H1 (cell line): Measurements from ENCODE around the gene SLX4. TPM values are rescaled to one million over a fixed set of nuclear protein-coding genes. Genes with fewer than 3 reads are reported as not detected.

ENCODE experiments used
- CTCF ChIA-PET: fragments of 300-600 bp; sonication (Branson Sonifier 250); formaldehyde crosslinking; loops from one replicate; lab custom pipeline; 2021; ENCODE audit not compliant: partially characterized antibody; lab: Charles Lee
- POLR2A ChIA-PET: fragments of 300-600 bp; sonication (Branson Sonifier 250); formaldehyde crosslinking; loops from one replicate; lab custom pipeline; 2021; ENCODE audit warnings: inconsistent platforms; ENCODE audit not compliant: partially characterized antibody; lab: Charles Lee
- DNase-seq, 2 experiments: peaks; one replicate each; pipeline versions ENCODE4 v3.0.0 to v3.0.0-alpha.2; 2010 to 2022; ENCODE audit warnings: low spot score in 2 of 2, low read depth in 1 of 2, mixed read lengths in 1 of 2
- FAIRE-seq: peaks from 2 replicates; lab custom pipeline; 2011; peaks lifted over from hg19 to GRCh38; lab: Jason Lieb, UNC
- H2AFZ ChIP-seq: 2 replicates; pipeline ENCODE4 v1.8.1; 2012; ENCODE audit warnings: low read length, inconsistent platforms
- H2AK5ac ChIP-seq: 2 replicates; pipeline ENCODE4 v1.6.1; 2013; ENCODE audit warnings: low read depth, low read length
- H2BK120ac ChIP-seq: replicated peaks from 2 replicates; pipeline ENCODE3; 2013; ENCODE audit warnings: low read depth, low read length, inconsistent platforms
- H2BK12ac ChIP-seq: 2 replicates; pipeline ENCODE4 v1.6.1; 2013; ENCODE audit warnings: low read depth, low read length
- H2BK15ac ChIP-seq: 2 replicates; pipeline ENCODE4 v1.6.1; 2013; ENCODE audit warnings: low read length
- H2BK20ac ChIP-seq: 2 replicates; pipeline ENCODE4 v1.6.1; 2013; ENCODE audit warnings: low read length
- H2BK5ac ChIP-seq: 2 replicates; pipeline ENCODE4 v1.6.1; 2013; ENCODE audit warnings: low read depth, low read length
- H3K14ac ChIP-seq: 2 replicates; pipeline ENCODE4 v1.6.1; 2013; ENCODE audit warnings: inconsistent platforms; ENCODE audit not compliant: insufficient read length
- H3K18ac ChIP-seq: 2 replicates; pipeline ENCODE4 v1.6.1; 2013; ENCODE audit warnings: low read length; ENCODE audit errors: extremely low read depth
- H3K23ac ChIP-seq: 2 replicates; pipeline ENCODE4 v1.6.1; 2013; ENCODE audit warnings: inconsistent platforms; ENCODE audit not compliant: insufficient read length
- H3K23me2 ChIP-seq: 2 replicates; pipeline ENCODE4 v1.6.1; 2013; ENCODE audit warnings: low read depth, low read length
- H3K27ac ChIP-seq: 2 replicates; pipeline ENCODE4 v1.6.1; 2011; ENCODE audit warnings: low read depth, low read length, inconsistent platforms
- H3K27me3 ChIP-seq, 4 experiments: replicated peaks in 1 of 4; 1 replicate in 1 of 4; 2 replicates in 3 of 4; pipeline versions ENCODE4 v1.6.1 to v1.8.1; 2011 to 2013; ENCODE audit warnings: low read length in 3 of 4, mild to moderate bottlenecking in 3 of 4, inconsistent platforms in 2 of 4, mixed read lengths in 2 of 4, moderate library complexity in 1 of 4; ENCODE audit not compliant: control insufficient read depth in 3 of 4, insufficient read depth in 3 of 4; ENCODE audit errors: extremely low read depth in 1 of 4
- H3K36me3 ChIP-seq, 4 experiments: 2 replicates each; pipeline versions ENCODE4 v1.6.1 to v1.8.1; 2011 to 2013; ENCODE audit warnings: mild to moderate bottlenecking in 4 of 4, low read length in 3 of 4, moderate library complexity in 2 of 4, control low read depth in 1 of 4, inconsistent platforms in 1 of 4; ENCODE audit not compliant: insufficient read depth in 4 of 4, control insufficient read depth in 2 of 4
- H3K4ac ChIP-seq: replicated peaks from 2 replicates; pipeline ENCODE3; 2013; ENCODE audit warnings: low read length, low read depth, mixed read lengths, inconsistent platforms; ENCODE audit not compliant: insufficient read length
- H3K4me1 ChIP-seq, 4 experiments: replicated peaks in 1 of 4; 1 replicate in 1 of 4; 2 replicates in 3 of 4; pipeline versions ENCODE4 v1.6.1 to v1.8.1; 2011 to 2013; ENCODE audit warnings: low read length in 3 of 4, inconsistent platforms in 2 of 4, mixed read lengths in 1 of 4; ENCODE audit not compliant: insufficient read depth in 4 of 4, control insufficient read depth in 3 of 4
- H3K4me2 ChIP-seq, 2 experiments: 2 replicates each; pipeline versions ENCODE4 v1.6.1 to v1.8.1; 2011 to 2013; ENCODE audit warnings: low read depth in 2 of 2, low read length in 2 of 2, control low read depth in 1 of 2, inconsistent platforms in 1 of 2, mild to moderate bottlenecking in 1 of 2; ENCODE audit not compliant: insufficient read depth in 1 of 2
- H3K4me3 ChIP-seq, 4 experiments: fragments of 200-600, 300-600 bp in 1 of 4; sonication (generic), shearing (Covaris generic), sonication (Bioruptor Twin) in 1 of 4; 2 replicates each; pipeline versions ENCODE4 v1.5.1 to v1.8.1; 2011 to 2016; ENCODE audit warnings: low read length in 4 of 4, low read depth in 3 of 4, control low read depth in 2 of 4, inconsistent platforms in 2 of 4, mild to moderate bottlenecking in 2 of 4, mixed read lengths in 1 of 4, moderate library complexity in 1 of 4; ENCODE audit not compliant: insufficient read depth in 2 of 4; ENCODE audit errors: extremely low read depth in 1 of 4
- H3K56ac ChIP-seq: replicated peaks from 2 replicates; pipeline ENCODE3; 2013; ENCODE audit warnings: low read depth, mild to moderate bottlenecking, mixed read lengths, low read length, inconsistent platforms; ENCODE audit not compliant: insufficient read length
- H3K79me1 ChIP-seq: 2 replicates; pipeline ENCODE4 v1.6.1; 2013; ENCODE audit warnings: low read depth, low read length, control low read depth
- H3K79me2 ChIP-seq, 2 experiments: 2 replicates each; pipeline versions ENCODE4 v1.6.1 to v1.8.1; 2012 to 2013; ENCODE audit warnings: low read length in 2 of 2, mild to moderate bottlenecking in 2 of 2, inconsistent platforms in 1 of 2; ENCODE audit not compliant: insufficient read depth in 2 of 2, control insufficient read depth in 1 of 2
- H3K9ac ChIP-seq, 4 experiments: replicated peaks in 1 of 4; 1 replicate in 1 of 4; 2 replicates in 3 of 4; pipeline versions ENCODE4 v1.6.1 to v1.8.1; 2011 to 2013; ENCODE audit warnings: low read depth in 3 of 4, low read length in 3 of 4, control low read depth in 2 of 4, mild to moderate bottlenecking in 2 of 4, moderate library complexity in 2 of 4, inconsistent platforms in 1 of 4; ENCODE audit errors: extremely low read depth in 1 of 4
- H3K9me3 ChIP-seq, 2 experiments: 2 replicates each; pipeline versions ENCODE4 v1.6.1 to v1.8.1; 2012 to 2013; ENCODE audit warnings: mild to moderate bottlenecking in 2 of 2, moderate library complexity in 2 of 2, control low read depth in 1 of 2, inconsistent platforms in 1 of 2, low read depth in 1 of 2, low read length in 1 of 2, mixed read lengths in 1 of 2; ENCODE audit not compliant: insufficient read depth in 2 of 2
- H4K20me1 ChIP-seq, 2 experiments: replicated peaks in 1 of 2; 2 replicates each; pipeline versions ENCODE3 to v1.8.1; 2011 to 2013; ENCODE audit warnings: inconsistent platforms in 2 of 2, low read length in 2 of 2, mild to moderate bottlenecking in 1 of 2; ENCODE audit not compliant: insufficient read depth in 2 of 2, control insufficient read depth in 1 of 2
- H4K5ac ChIP-seq: 2 replicates; pipeline ENCODE4 v1.6.1; 2013; ENCODE audit warnings: low read length, low read depth, mixed read lengths, inconsistent platforms; ENCODE audit not compliant: insufficient read length
- H4K8ac ChIP-seq: 2 replicates; pipeline ENCODE4 v1.8.0; 2013; ENCODE audit warnings: mild to moderate bottlenecking, moderate library complexity, low read length, inconsistent platforms; ENCODE audit not compliant: insufficient read depth; ENCODE audit errors: extremely low read depth
- H4K91ac ChIP-seq: replicated peaks from 2 replicates; pipeline ENCODE3; 2013; ENCODE audit warnings: low read length, mixed read lengths, inconsistent platforms; ENCODE audit not compliant: insufficient read length
- ASH2L ChIP-seq: fragments of 200-600, 300-600 bp; sonication (generic); IDR thresholded peaks from one replicate; pipeline ENCODE4 v1.7.1; 2017; ENCODE audit warnings: low read length
- CEBPB ChIP-seq: IDR thresholded peaks from 2 replicates; pipeline ENCODE4 v1.6.1; 2012; ENCODE audit warnings: low read depth, low read length
- CTBP2 ChIP-seq: IDR thresholded peaks from 2 replicates; pipeline ENCODE4 v1.7.0; 2011; ENCODE audit warnings: borderline replicate concordance, mild to moderate bottlenecking, moderate library complexity, mixed read lengths, low read length; ENCODE audit not compliant: insufficient read depth, insufficient read length
- EGR1 ChIP-seq: IDR thresholded peaks from 2 replicates; pipeline ENCODE4 v1.6.1; 2011; ENCODE audit warnings: low read depth, low read length, borderline replicate concordance
- FOSL1 ChIP-seq: IDR thresholded peaks from 2 replicates; pipeline ENCODE4 v1.6.1; 2011; ENCODE audit warnings: mild to moderate bottlenecking, low read depth, low read length, moderate library complexity; ENCODE audit not compliant: insufficient read depth
- GABPA ChIP-seq: IDR thresholded peaks from 2 replicates; pipeline ENCODE4 v1.6.1; 2011; ENCODE audit warnings: mild to moderate bottlenecking, low read length, moderate library complexity, borderline replicate concordance; ENCODE audit not compliant: insufficient read depth
- KDM4A ChIP-seq: IDR thresholded peaks from one replicate; pipeline ENCODE4 v1.7.1; 2012; ENCODE audit warnings: low read depth, mild to moderate bottlenecking, moderate library complexity, low read length, inconsistent platforms; ENCODE audit not compliant: severe bottlenecking
- POLR2A ChIP-seq, 2 experiments: IDR thresholded peaks; 1 replicate in 1 of 2; 2 replicates in 1 of 2; pipeline ENCODE4 v1.6.1; 2011; ENCODE audit warnings: low read depth in 2 of 2, low read length in 2 of 2, mild to moderate bottlenecking in 2 of 2; ENCODE audit errors: control extremely low read depth in 1 of 2
- POLR2AphosphoS5 ChIP-seq: IDR thresholded peaks from 2 replicates; pipeline ENCODE4 v1.6.1; 2011; ENCODE audit warnings: low read depth, low read length
- POU5F1 ChIP-seq: IDR thresholded peaks from 2 replicates; pipeline ENCODE4 v1.6.1; 2011; ENCODE audit warnings: low read depth, mild to moderate bottlenecking, low read length, moderate library complexity
- SAP30 ChIP-seq: fragments of 300-600 bp; sonication (generic); IDR thresholded peaks from 2 replicates; pipeline ENCODE4 v1.7.1; 2012; ENCODE audit warnings: low read length, moderate library complexity, mild to moderate bottlenecking, inconsistent platforms; ENCODE audit not compliant: insufficient read depth, insufficient replicate concordance
- SIN3A ChIP-seq, 2 experiments: IDR thresholded peaks in 1 of 2; conservative IDR thresholded peaks in 1 of 2; 2 replicates each; pipeline ENCODE4 v1.6.1; 2011 to 2012; ENCODE audit warnings: low read length in 2 of 2, improper control_type of control experiment in 1 of 2, low read depth in 1 of 2, mild to moderate bottlenecking in 1 of 2
- SP4 ChIP-seq: IDR thresholded peaks from 2 replicates; pipeline ENCODE4 v1.6.1; 2012; ENCODE audit warnings: low read length, inconsistent platforms
- SRF ChIP-seq: IDR thresholded peaks from 2 replicates; pipeline ENCODE4 v1.6.1; 2011; ENCODE audit warnings: mild to moderate bottlenecking, low read depth, low read length, moderate library complexity
- TAF1 ChIP-seq: IDR thresholded peaks from 2 replicates; pipeline ENCODE4 v1.6.1; 2011; ENCODE audit warnings: mild to moderate bottlenecking, low read depth, low read length
- TCF12 ChIP-seq: IDR thresholded peaks from 2 replicates; pipeline ENCODE4 v1.6.1; 2011; ENCODE audit warnings: low read depth, mild to moderate bottlenecking, low read length
- WGBS, 2 experiments: shearing (Covaris generic) in 1 of 2; methylation state at CpG; one replicate each; pipeline versions ENCODE4 v1.1.6 to v1.1.7; 2013 to 2015; ENCODE audit warnings: low lambda C conversion rate in 2 of 2, mixed read lengths in 2 of 2, inconsistent platforms in 1 of 2, low coverage in 1 of 2, missing lambda C conversion rate in 1 of 2; ENCODE audit not compliant: insufficient replicate concordance in 2 of 2, insufficient coverage in 1 of 2, insufficient read length in 1 of 2; ENCODE audit errors: extremely low coverage in 1 of 2, missing lambda C conversion rate in 1 of 2; 5-methylcytosine and 5-hydroxymethylcytosine counted together
- polyA plus RNA-seq, 7 experiments: library from polyadenylated mRNA; depleted of rRNA in 3 of 7; stranded (reverse) in 5 of 7; unstranded in 2 of 7; fragments of >200 nt in 5 of 7; fragments of 200-250 nt in 2 of 7; gene quantifications; 1 replicate in 5 of 7; 2 replicates in 1 of 7; 4 replicates in 1 of 7; pipeline versions ENCODE4 v1.2.1 to v1.2.3, GENCODE V29; 2011 to 2013; ENCODE audit warnings: missing spikeins in 2 of 7, mixed read lengths in 2 of 7
- total RNA-seq: library from RNA; stranded (reverse); fragmentation: NEBNext Ultra II Directional; extraction: Animal tissue kit (Norgen Biotek cat#: 25700); gene quantifications from 2 replicates; pipeline ENCODE4 v1.2.1, GENCODE V29; 2021

The SLX4 gene
- total and polyA plus RNA-seq, 2 of the 8 experiments (the other 6 are each of a cell fraction or from before 2014, with no cell fraction given), result 4.4 to 11.4 TPM

DNA sequence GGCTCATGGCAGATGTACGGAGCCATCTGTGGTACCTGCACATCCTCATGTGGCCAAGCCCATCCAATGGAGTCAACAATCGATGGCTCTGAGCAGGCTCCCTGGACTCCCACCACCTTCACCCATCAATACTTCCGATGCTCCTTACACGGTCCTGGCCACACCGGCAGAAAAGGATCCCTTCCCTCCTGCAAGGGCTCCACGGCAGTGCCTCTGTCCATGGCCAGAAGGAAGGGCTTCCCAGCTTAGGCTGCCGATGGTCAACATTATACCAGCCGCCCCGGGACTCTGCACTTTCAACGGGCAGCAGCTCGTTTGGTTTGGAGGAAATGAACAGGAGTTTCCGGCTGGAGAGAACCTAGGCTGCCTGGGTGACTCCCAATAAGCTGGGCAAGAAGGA, 13.2 kb downstream of the SLX4 start:
- Histone ChIP-seq H3K18ac (no peak overlapping the region), H3K56ac (no peak overlapping the region), H2BK20ac (no peak overlapping the region), H2AK5ac (no peak overlapping the region), H2BK12ac (no peak overlapping the region), H2AFZ (no peak overlapping the region), H2BK15ac (no peak overlapping the region), H3K23ac (no peak overlapping the region), H3K79me1 (no peaks in the 10 kb centered on the region; the same call in 1 of the 2 replicates), H3K4ac (no peak overlapping the region), H3K27me3 (no peaks in the 10 kb centered on the region; a peak in 1 of 7 replicates), H2BK120ac (no peak overlapping the region), H3K27ac (no peak overlapping the region), H3K14ac (no peak overlapping the region), H3K36me3 (peaks cover 0 to 30% (median 17%) of the 10 kb centered on the region in 4 experiments; a peak in 6 of 8 replicates), H3K4me2 (no peak overlapping the region), H3K9ac (no peak overlapping the region), H3K23me2 (no peaks in the 10 kb centered on the region), H4K8ac (0 out of 2 replicates have a peak overlapping the region, but pooled peaks have one; percentile 3), H4K91ac (no peak overlapping the region), H4K5ac (no peak overlapping the region), H4K20me1 (peaks cover 0 to 3% of the 10 kb centered on the region in 2 experiments), H3K4me1 (no peaks in the 10 kb centered on the region), H2BK5ac (no peak overlapping the region), H3K79me2 (no peaks in the 10 kb centered on the region), H3K4me3 (no peak overlapping the region), H3K9me3 (peaks cover 12 to 18% of the 10 kb centered on the region in 2 experiments)
- POLR2A ChIA-PET, result no interaction called here
- DNase-seq (no peak), FAIRE-seq (no peak)
- CTCF ChIA-PET, result no interaction called here
- 92% methylated on average over 12 of the region's 12 CpGs; no CpG with 5 or more reads in 1 of the 2 experiments for WGBS, 2 experiments
- TF ChIP-seq EGR1, result no peak
- TF ChIP-seq POLR2A (IDR thresholded peaks at IDR 0.05; ENCODE audit: control extremely low read depth in 1 of 2, low read depth in 2 of 2, low read length in 2 of 2), result no peak
- TF ChIP-seq GABPA, result no peak
- no peak for TF ChIP-seq SRF
- TF ChIP-seq SAP30, result no peak
- TF ChIP-seq SP4, result no peak
- TF ChIP-seq ASH2L, result no peak
- TF ChIP-seq POLR2AphosphoS5, result no peak
- no peak for TF ChIP-seq TCF12
- TF ChIP-seq SIN3A (conservative IDR thresholded peaks at IDR 0.05 in 1 of 2, IDR thresholded peaks at IDR 0.05 in 1 of 2; ENCODE audit: low read depth in 1 of 2, low read length in 2 of 2), result no peak
- no peak for TF ChIP-seq CTBP2
- TF ChIP-seq CEBPB, result no peak
- TF ChIP-seq TAF1, result no peak
- no peak for TF ChIP-seq POU5F1
- TF ChIP-seq FOSL1, result no peak
- TF ChIP-seq KDM4A, result no peak
